ENCODE data around the gene DGKG.

DNA sequence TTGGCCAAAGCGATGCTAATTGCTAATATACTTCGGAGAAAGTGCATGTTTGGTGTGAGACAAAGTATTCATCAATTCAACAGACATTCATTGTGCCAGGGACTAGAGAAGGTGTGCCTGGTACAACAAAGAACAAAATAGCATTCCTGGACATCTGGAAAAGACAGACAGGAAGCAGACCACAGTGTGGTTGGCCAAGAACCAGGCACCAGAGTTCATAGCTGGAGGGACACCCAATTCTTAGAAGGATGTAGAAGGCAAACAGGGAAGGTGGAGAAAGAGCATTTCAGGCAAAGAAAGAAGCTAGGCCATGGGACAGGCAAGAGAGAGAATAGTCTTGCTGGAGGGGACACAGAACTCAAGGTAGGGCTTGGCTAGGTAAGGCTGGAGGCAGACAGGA lies 147.4 kb downstream of the DGKG start:
- TF ChIP-seq CTCF (IDR thresholded peaks at IDR 0.05) (no peak), POLR2AphosphoS5 (IDR thresholded peaks at IDR 0.05) (no peak), POLR2A (IDR thresholded peaks at IDR 0.05) (no peak), EP300 (IDR thresholded peaks at IDR 0.05) (no peak)
